DMS53 (cell line): ENCODE results near the gene KIAA0825.

ENCODE experiments used
- DNase-seq: peaks from one replicate; lab custom pipeline; 2025; lab: John Stamatoyannopoulos, UW

Gene KIAA0825

DNA sequence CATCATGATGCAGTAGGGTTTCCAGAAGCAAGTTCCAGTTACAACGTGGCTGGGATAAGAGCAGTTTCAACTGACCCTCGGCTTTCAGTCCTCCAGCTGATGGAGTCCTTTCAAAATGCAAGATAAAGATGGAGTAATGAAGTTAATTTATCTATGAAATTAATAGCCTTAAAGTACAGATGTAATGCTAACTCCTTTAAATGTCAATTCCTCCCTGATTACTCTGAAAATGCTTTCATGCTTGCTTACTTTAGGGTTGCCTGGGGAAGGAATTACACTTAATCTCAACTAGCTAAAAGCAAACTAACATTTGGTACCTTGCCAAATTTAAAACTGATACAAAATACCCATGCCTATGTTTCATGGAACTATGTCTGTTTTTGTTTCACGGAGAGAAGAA lies 178.4 kb downstream of the KIAA0825 start:
- peak; percentile 18 for DNase-seq

DNA sequence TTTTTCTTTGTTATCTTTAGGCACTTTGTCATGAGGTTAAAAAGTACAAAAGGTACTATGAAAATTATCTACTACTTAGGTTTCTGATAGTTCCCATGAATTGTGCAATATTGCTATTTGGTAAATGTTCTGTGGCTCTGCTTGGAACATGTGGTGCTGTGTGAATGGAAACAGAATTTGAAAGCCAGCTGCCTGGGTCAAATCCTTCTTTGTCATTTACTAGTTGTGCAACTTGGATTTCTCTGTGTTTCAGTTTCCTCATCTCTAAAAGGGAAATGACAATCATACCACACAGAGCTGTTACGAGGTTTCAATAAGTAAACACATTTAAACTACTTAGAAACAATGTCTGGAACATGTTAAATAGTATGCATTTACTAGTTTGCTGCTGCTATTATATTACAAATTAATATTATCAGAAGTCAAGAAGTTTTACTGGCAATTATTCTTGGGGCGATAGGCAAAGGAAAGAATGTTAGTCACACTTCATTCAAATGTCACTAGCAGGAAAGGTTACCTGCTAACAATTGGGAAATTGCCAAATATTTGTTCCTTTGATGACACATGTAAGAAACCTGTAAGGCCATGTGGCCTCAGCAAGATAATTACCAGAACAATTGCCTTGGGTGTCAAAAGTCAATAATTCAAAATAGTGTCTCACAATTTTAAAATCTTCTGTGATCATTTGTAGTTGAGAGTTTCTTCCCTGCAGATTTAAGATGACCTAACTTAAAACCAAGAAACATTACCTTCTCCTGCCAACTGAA lies 184.8 kb downstream of the KIAA0825 start:
- DNase-seq: peak; percentile 54

DNA sequence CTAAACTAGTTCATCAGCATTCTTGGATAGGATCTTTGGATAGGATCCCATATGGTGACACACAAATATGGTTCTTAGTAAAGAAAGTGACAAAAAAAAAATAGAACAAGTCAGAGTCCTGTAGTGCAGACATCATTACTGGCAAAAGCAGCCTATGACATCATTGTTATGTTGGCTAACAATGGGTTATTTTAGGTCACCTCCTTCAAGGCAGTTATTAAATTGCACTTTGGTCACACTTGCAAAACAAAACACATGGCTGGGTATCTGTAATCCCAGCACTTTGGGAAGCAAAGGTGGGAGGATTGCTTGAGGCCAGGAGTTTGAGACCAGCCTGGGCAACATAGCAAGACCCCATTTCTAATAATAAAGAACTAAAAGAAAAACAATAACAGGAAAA lies 185.9 kb downstream of the KIAA0825 start:
- DNase-seq: peak; percentile 38

DNA sequence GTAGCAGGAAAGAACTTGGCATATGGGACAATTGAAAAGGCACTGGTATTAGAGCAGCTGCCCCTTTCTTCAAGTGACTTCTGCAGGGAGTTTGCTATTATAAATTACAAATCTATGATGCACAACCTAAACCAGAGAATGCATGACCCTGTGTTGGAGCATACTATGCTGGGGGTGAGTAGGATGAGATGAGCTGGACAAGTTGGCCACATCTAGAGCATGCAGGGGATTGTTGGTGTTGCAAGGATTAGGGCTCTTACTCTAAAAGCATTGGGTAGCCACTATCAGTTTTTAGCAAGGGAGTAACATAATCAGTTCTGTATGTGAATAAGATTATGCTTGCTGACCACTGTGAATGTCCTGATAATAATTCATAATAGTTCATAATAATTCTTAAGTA lies 186.7 kb downstream of the KIAA0825 start:
- DNase-seq: no peak

DNA sequence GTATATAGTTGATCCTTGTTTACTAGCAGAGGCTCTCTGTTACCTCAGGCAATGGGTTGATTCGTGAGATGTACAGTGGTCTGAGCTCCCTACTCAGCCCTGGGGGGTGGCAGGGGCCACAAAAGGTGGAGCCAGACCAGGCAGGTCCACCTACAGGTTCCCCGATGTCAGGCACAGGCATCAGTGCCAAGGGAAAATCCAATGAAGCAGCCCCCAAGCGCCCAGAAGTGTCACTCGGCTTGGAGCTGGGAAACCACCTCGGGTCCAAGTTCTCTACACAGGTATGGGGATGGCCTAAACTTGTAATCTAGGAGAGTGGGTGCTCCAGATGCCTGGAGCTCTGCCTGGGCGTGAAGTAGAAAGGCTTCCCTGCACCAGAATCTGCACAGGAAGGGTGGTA lies 188.8 kb downstream of the KIAA0825 start:
- no peak for DNase-seq

DNA sequence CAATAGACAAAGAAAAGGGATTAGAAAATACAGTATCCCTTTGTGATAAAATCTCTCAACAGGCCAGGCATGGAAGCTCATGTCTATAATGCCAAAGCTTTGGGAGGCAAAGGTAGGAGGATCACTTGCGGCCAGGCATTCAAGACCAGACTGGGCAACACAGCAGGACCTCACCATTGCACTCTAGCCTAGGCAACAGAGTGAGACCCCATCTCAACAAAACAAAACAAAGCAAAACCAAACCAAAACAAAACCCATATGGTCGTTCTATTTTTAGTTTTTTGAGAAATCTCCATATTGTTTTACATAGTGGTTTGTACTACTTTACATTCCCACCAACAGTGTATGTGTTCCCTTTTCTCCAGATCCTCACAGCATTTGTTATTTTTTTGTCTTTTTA lies 193.0 kb downstream of the KIAA0825 start:
- no peak for DNase-seq

DNA sequence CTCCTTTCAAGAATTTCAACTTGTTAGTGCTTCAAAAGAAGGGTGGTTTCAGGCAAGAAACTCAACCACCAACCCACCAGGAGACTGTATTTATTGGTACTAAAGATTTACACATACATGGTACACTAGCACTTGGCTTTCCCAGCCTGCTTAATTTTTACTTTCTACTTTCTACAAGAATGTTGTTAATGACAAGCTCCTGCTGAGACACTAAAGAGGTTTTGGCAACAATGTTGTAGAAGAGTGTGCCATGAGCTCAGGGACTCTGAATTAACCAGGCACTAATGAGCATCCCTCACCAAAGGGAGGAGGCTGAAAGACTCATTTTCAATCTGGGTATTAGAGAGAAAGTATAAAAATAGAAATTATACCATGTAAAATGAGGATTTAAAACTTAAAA lies 195.0 kb downstream of the KIAA0825 start:
- DNase-seq: peak; percentile 31

DNA sequence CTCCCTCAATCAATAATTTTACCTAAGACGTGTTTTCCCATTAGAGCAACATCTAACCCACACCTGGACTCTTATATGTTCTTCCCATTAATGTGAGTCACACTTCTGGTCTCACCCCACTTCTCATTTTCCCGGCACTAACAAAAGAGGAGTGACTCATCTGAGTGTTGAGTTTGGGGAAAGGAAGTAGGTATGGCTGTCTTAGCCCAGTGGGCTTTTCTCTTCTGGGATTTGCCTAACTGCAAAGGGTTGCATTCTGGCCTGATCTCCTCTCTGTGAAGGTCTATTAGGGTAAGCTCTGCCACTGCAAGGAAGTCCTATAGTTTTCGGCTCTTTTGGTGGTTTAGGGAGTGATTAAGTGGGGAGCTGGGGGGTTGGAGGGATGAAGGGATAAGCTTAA lies 195.6 kb downstream of the KIAA0825 start:
- peak; percentile 93 for DNase-seq

DNA sequence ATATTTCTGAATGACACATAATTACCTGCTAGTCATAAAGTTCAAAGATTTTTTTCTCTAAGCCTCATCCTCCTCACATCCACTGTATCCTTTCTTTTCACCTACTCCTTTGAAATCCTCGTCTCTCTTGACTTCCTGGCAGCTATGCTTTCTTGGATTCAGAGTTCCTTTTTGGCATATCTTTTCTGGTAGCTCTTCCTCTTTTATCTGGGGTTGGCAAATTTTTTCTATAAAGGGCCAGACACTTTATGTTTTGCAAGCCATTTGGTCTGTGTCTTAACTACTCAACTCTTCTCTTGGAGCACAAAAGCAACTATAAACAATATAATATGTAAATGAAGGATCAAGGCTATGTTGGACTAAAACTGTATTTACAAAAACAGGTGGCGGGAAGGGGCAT lies 197.5 kb downstream of the KIAA0825 start:
- DNase-seq: no peak

DNA sequence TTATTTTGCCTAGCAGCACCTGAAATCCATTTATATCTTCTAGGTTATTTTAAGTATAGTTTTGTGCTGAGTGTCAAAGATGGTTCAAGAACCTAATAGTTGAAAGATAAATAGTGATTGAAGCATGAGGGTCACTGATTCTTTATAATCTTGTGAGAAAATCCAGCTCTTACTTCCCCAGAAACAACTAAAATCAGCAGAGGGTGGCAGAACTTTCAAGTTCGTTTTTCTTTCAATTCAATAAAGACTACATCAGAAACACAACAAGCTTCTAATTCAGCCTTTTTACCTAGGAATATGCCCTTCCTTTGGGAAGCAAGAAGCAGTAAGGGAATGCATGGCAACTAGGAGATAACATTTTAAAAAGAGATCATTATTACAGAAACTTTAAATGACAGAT lies 202.6 kb downstream of the KIAA0825 start:
- DNase-seq: no peak

DNA sequence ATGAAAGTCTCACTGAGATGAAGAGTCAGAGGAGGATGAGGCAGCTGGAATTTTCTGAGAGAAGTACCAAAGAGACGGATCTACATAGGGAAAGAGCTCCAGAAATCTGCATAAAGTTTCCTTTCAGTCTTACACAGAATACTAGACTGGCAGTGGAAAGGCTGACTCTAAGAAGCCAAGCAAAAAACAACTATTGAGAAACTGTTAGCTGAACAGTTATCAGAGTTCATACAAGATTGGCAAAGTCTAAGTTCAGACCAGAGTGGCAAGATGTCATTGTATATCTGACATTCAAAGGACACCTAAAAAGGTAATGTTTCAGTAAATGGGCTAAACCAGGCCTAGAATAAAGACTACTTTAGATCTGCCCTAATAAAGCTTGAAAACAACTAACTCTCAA lies 209.0 kb downstream of the KIAA0825 start:
- DNase-seq: no peak

DNA sequence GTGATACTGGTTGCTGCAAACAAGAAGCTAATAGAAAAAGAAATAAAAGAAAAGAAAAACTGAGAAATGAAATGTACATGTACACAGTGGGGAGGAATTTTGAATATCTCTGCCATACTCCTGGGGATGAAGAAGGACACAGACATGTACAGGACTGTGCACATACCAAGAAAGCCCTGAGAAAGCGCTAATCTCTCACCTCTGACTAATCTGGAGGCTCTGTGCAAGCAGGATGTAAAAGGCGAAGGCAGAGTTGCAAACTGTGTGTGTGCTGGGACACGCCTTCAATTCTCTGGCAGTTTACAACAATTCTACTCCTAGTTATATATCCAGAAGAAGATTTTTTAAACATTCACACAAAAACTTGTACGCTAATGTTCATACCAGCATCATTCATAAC lies 211.4 kb downstream of the KIAA0825 start:
- DNase-seq: no peak

DNA sequence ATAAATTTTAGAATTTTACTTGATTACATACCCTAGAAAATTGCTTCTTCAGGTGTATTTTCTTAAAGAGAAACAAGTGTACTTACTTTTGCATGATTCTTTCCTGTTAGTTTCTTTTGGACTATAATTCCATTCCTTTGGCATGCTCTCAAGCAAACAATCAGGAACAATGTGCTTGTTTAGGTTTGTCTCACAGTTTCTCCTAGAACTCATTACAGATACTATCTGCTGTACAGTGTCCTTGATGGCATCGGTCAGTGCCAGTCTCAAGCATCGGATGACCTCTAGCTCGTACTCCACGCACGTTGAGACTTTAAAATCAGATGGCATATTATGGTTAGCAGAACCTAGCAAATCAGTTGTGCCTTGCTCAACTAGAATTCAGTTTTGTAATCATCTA lies 214.9 kb downstream of the KIAA0825 start:
- DNase-seq: no peak

DNA sequence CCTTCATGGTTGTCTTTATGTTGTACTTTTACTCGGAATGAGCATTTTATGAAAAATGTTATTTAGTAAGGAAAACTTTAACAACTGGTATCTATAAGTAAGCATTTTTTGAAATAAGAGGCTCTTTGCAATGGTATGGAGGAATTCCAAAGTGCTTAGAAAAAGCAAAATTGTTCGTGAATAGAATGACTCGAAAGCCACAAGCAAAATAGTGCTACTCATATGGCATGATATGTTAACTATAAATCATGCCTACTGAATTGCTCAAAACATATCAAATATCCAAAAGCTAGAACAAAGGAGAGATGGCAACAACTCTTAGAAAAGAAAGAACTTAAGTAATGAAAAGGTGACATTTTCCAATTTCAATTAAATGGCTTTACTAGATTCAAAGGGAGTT lies 216.3 kb downstream of the KIAA0825 start:
- no peak for DNase-seq

DNA sequence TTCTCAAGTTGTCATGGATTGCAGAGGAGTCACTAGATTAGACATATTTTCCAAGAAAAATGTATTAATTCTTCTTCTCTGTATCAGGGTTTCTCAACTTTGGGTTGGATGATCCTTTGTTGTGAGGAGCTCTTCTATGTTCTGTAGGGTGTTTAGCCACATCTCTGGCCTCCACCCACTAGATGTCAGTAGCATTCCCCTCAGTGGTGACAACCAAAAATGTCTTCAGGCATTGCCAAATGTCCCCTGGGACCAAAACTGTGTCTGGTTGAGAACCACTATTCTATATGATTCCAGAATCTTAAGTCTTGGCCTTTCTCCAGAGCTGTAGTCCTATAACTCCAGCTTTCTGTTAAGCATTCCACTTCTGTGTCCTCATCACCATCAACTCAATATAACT lies 220.9 kb downstream of the KIAA0825 start:
- peak; percentile 12 for DNase-seq

DNA sequence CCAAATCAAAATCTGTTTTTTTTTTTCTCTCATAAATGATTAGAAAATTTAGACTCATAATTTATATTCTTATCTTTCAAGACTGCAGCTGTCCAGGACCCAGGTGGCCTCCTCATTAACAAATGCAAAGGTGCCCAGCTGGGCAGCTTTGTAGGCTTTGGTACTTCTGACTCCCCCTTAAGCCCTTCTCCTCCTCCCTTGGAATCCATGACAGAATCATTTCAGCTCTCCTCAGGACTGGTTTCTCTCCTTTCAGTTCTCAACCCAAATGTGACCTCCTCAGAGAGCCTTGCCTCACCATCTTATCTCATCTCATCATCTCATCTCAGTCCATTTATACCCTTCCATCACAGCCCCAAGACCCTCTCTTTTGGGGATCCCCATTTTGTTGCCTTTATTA lies 221.7 kb downstream of the KIAA0825 start:
- DNase-seq: no peak

DNA sequence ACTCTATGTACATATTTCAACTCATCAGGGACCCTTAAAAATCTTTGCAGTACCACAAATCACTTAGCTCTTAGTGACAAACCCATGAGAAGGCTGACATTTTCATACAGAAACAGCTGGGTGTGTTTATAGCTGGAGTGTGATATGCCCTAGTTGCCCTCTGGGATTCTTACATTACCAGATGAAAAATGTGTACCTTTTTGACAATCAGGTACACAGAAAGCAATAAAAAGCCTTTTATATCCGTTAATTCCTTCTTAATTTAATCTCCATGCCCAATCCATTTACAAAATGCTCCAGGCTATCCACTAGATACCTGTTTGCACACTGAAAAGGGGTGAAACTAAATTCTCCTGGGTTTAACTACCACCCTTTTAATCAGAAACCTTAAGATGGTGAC lies 222.9 kb downstream of the KIAA0825 start:
- DNase-seq: no peak

DNA sequence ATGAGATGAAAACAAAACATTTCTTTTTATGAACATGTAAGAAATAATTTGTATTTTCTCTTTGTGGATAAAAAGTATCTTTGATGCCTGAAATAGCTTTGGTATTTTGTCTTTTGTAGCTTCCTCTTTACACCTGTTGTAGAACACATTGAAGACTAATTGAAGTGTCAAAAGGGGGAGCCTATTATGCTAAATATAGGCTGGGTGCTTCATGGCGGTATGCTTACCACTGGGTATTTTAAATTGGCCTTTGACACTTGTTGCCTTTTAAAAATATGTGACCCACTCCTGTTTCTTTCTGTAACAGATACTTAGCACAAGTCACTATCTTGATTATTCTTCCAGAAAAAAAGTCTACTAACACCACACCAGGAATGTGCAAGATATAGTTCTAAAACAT lies 226.4 kb downstream of the KIAA0825 start:
- DNase-seq: no peak

DNA sequence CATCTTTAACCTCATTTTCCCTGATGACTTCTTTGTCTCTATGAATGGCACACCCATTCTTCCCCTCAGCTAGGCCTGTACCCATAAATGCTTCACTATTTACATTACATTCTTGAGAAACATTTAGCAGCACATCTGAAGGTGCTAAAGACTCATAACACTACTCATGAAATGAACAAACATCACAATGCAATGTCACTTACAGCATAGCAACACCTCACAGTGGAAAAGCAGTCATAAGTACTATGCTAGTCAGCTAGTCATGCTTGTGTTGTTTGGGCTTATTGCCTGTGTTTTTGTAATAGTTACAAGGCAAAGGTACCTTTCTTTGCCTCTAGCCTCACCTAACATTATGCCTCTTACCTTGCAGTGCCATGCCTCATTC lies 228.9 kb downstream of the KIAA0825 start:
- no peak for DNase-seq

DNA sequence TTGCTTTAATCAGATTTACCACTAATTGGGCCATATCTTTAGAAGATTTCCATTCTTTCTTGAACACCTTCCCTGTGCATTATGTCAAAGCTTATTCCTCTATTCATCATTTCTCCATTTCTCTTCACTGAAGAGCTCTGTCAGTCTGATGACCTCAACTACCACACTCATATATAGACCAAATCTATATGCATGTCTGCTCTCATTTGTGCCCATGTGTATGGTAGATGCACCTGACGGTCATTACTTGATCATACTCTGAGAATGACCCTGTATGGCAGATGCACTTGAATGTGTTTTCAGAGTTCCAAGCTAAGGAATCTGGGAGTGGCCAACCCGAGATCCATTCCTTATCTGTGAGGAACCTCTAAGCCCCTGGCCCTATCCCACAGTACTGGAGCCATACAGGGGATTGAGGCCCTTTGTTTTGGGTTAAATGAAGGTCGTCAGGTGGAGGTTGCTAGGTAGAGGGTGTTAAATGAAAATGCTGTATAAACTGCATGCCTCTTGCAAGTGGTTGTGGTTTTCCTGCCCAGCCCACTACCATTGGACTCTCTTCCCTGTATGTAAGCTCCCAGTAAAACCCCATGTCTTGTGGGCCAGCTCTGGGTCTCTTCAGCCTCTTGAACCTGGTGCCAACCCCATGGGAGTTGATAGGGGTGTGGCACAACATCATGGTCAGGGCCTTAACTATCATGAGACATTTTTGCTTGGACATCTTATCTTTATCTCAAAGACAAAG lies 229.5 kb downstream of the KIAA0825 start:
- DNase-seq: no peak

DNA sequence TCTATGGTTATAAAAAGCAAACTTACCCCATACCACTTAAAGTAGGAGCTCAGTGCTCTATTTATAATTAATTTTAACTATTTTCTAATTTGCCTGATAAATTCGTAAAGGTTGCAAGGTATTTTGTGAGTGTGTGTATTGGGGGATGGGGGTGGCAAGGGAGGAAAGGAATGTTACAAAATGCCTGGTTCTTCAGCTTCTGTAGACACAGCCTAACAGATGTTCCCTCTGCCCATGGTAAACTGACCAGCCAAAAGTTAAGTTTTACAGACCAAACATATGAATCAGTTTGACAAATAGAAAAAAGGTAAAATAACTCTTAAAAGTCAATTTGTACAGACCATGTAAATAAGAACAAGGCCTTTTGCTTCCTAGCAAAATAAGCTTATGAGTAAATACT lies 232.6 kb downstream of the KIAA0825 start:
- DNase-seq: peak; percentile 39

DNA sequence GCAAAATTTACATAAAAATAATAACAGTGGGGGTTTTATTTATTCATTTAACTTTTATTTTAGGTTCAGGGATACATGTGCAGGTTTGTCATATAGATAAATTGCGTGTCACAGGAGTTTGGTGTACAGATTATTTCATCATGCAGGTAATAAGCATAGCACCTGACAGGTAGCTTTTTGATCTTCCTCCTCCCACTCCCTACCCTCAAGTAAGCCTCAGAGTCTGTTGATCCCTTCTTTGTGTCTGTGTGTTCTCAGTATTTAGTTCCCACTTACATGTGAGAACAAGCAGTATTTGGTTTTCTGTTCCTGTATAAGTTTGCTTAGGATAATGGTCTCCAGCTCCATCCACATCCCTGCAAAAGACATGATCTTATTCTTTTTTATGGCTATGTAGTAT lies 240.3 kb downstream of the KIAA0825 start:
- DNase-seq: peak; percentile 22

DNA sequence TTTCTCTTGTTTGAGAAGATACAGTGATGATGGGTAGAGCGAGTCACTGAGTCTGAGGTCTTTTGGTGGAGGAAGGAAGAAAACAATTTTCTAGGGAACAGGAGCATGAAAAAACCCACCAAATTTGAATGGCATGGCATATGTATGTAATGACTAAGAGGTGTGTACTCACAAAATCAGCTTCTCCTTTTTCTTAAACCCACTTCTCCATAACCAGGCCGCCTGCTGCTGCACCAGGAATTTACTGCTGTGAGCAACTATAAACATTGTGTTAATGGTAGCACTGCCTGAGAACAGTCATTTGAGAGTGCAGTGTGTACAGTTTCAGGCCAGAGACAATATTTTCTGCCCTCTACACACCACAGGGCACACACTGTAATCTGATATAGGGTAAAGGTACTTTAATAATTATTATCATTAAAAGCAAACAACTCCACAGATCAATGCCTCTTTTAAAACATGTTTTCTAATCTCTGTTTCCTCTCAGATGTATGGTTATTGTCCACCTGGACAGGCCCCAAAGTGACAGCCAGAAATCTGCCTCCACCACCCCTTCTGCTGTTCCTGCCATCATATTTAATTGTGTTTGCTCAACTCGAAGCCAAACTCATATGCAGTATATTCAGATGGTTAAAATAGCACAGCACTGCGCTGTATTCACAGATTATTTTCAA lies 241.6 kb downstream of the KIAA0825 start:
- peak; percentile 63 for DNase-seq
